Hepatocyte (in vitro differentiated cells): ENCODE results near the gene RC3H1. TPM values are rescaled to one million over a fixed set of nuclear protein-coding genes. Genes with fewer than 3 reads are reported as not detected.
"Not testable (repeated sequence)": the region's sequence is repeated elsewhere in the genome, so short reads cannot be mapped to it uniquely, and the experiment has no call there.

ENCODE experiments used
- DNase-seq: peaks from one replicate; pipeline ENCODE4 v3.0.0-alpha.2; 2016; ENCODE audit warnings: low spot score
- H2AFZ ChIP-seq: fragments of 200-600 bp; sonication (generic); 2 replicates; pipeline ENCODE4 v1.6.0; 2016; ENCODE audit warnings: antibody characterized with exemption, mild to moderate bottlenecking
- H3K27ac ChIP-seq: fragments of 200-600 bp; sonication (generic); 2 replicates; pipeline ENCODE4 v1.5.1; 2016; ENCODE audit warnings: mild to moderate bottlenecking
- H3K27me3 ChIP-seq: fragments of 200-600 bp; sonication (generic); 2 replicates; pipeline ENCODE4 v1.6.1; 2016
- H3K36me3 ChIP-seq: fragments of 200-600 bp; sonication (generic); replicated peaks from 2 replicates; pipeline ENCODE4 v1.5.1; 2016; ENCODE audit warnings: low read depth; ENCODE audit not compliant: insufficient read depth
- H3K4me1 ChIP-seq: fragments of 200-600 bp; sonication (generic); 2 replicates; pipeline ENCODE4 v1.5.1; 2016; ENCODE audit warnings: mild to moderate bottlenecking, moderate library complexity; ENCODE audit not compliant: insufficient read depth
- H3K4me2 ChIP-seq: fragments of 200-600 bp; sonication (generic); 2 replicates; pipeline ENCODE4 v1.6.0; 2016
- H3K4me3 ChIP-seq: fragments of 200-600 bp; sonication (generic); 2 replicates; pipeline ENCODE4 v1.5.1; 2016; ENCODE audit warnings: mild to moderate bottlenecking
- H3K79me2 ChIP-seq: fragments of 200-600 bp; sonication (generic); 2 replicates; pipeline ENCODE4 v1.6.0; 2017; ENCODE audit warnings: mild to moderate bottlenecking
- H3K9me2 ChIP-seq: fragments of 200-600 bp; sonication (generic); replicated peaks from 2 replicates; pipeline ENCODE4 v1.6.0; 2017; ENCODE audit warnings: mild to moderate bottlenecking; ENCODE audit not compliant: insufficient read depth
- H3K9me3 ChIP-seq: fragments of 200-600 bp; sonication (generic); 2 replicates; pipeline ENCODE4 v1.5.1; 2016; ENCODE audit warnings: low read depth, mild to moderate bottlenecking
- H4K20me1 ChIP-seq: fragments of 200-600 bp; sonication (generic); 2 replicates; pipeline ENCODE4 v1.6.0; 2016; ENCODE audit warnings: mild to moderate bottlenecking; ENCODE audit not compliant: insufficient read depth, poor library complexity, severe bottlenecking
- EZH2 ChIP-seq: fragments of 200-600 bp; sonication (generic); IDR thresholded peaks from 2 replicates; pipeline ENCODE4 v1.6.1; 2016; ENCODE audit warnings: antibody characterized with exemption, mild to moderate bottlenecking, borderline replicate concordance
- EZH2phosphoT487 ChIP-seq: fragments of 200-600 bp; sonication (generic); IDR thresholded peaks from one replicate; pipeline ENCODE4 v1.6.1; 2018; ENCODE audit warnings: antibody characterized with exemption, mild to moderate bottlenecking, low read depth, moderate library complexity; ENCODE audit not compliant: unreplicated experiment, severe bottlenecking
- WGBS: methylation state at CpG from one replicate; pipeline ENCODE4 v1.1.6; 2016; ENCODE audit warnings: low lambda C conversion rate; ENCODE audit errors: missing lambda C conversion rate; 5-methylcytosine and 5-hydroxymethylcytosine counted together
- polyA plus RNA-seq: library from polyadenylated mRNA; unstranded; fragments of >200 nt; fragmentation: Nextera tagmentation; extraction: Ambion mirVana; gene quantifications from 2 replicates; pipeline ENCODE4 v1.2.1, GENCODE V29; 2016
- total RNA-seq: library from RNA; depleted of rRNA; stranded (reverse); fragments of >200 nt; gene quantifications from 2 replicates; pipeline ENCODE4 v1.2.3, GENCODE V29; 2014
- TF ChIP-seq, protein P1 (sequence below): fragments of 200-600 bp; sonication (generic); IDR thresholded peaks from 2 replicates; pipeline ENCODE4 v1.5.1; 2016; ENCODE audit warnings: antibody characterized with exemption, mild to moderate bottlenecking; ENCODE audit not compliant: poor library complexity

The RC3H1 gene
- total and polyA plus RNA-seq, 2 experiments from 2014 or later, result 5.9 to 32.6 TPM

DNA sequence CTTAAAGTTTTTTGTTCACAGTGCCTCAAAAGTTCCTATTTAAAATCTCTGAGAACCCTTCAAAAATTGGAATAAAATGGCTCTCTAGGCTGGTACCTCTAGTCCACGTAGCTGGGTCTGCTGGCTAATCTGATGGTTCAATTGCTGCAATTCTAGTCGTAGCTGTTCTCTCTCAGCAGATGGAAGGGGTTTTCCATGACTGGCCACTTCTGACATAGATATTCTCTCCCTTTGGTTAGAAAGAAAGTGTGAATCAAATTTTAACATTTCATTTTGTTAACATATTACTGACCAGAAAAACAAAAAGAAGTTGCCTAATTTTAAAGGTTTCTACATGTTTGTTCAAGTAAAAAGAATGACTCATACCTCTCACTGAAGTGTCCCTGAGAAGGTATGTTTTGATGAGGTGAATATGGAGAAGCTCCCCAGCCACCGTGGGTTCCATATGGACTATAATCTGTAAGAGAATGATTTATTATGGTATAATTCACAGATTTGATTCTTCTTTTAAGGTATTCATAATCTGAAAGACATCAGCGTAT lies 75.7 kb downstream of the RC3H1 start:
- TF ChIP-seq EZH2 (no peak), EZH2phosphoT487 (no peak)
- TF ChIP-seq, protein P1, sequence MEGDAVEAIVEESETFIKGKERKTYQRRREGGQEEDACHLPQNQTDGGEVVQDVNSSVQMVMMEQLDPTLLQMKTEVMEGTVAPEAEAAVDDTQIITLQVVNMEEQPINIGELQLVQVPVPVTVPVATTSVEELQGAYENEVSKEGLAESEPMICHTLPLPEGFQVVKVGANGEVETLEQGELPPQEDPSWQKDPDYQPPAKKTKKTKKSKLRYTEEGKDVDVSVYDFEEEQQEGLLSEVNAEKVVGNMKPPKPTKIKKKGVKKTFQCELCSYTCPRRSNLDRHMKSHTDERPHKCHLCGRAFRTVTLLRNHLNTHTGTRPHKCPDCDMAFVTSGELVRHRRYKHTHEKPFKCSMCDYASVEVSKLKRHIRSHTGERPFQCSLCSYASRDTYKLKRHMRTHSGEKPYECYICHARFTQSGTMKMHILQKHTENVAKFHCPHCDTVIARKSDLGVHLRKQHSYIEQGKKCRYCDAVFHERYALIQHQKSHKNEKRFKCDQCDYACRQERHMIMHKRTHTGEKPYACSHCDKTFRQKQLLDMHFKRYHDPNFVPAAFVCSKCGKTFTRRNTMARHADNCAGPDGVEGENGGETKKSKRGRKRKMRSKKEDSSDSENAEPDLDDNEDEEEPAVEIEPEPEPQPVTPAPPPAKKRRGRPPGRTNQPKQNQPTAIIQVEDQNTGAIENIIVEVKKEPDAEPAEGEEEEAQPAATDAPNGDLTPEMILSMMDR, result no peak
- Histone ChIP-seq H2AFZ (no peak overlapping the region), H3K27me3 (no peaks in the 10 kb centered on the region), H3K79me2 (no peaks in the 10 kb centered on the region), H3K4me1 (no peaks in the 10 kb centered on the region), H3K4me3 (no peak overlapping the region), H3K36me3 (no peaks in the 10 kb centered on the region), H3K27ac (no peak overlapping the region), H3K9me2 (no peaks in the 10 kb centered on the region), H3K9me3 (no peaks in the 10 kb centered on the region), H3K4me2 (no peak overlapping the region), H4K20me1 (no peaks in the 10 kb centered on the region)
- 94% methylated on average over 4 of the region's 4 CpGs for WGBS
- DNase-seq, result no peak

DNA sequence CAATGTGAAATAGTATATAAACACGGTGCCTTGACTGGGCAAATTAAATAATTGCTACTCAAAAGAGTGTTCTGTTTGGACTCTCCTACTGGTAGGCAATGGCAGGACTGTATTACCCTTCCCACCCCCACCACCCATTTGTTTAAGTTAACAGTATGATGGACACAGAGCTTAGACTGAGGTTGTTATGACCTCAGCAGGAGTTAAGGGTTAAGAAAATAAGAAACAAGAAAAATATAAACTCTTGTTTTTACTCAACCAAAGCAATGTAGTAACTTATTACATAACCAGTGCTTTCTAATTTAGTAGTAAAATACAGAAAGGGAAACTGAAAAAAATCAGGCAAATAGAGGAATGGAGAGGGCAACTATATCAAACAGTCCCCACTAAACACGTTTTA lies 85.1 kb downstream of the RC3H1 start:
- no peak for DNase-seq
- Histone ChIP-seq H3K36me3 (peaks cover 6% of the 10 kb centered on the region), H4K20me1 (no peaks in the 10 kb centered on the region), H3K9me3 (no peaks in the 10 kb centered on the region), H3K4me2 (no peak overlapping the region), H2AFZ (no peak overlapping the region), H3K79me2 (no peaks in the 10 kb centered on the region), H3K27me3 (no peaks in the 10 kb centered on the region), H3K4me3 (no peak overlapping the region), H3K4me1 (no peaks in the 10 kb centered on the region), H3K9me2 (no peaks in the 10 kb centered on the region), H3K27ac (no peak overlapping the region)
- TF ChIP-seq EZH2phosphoT487 (no peak), EZH2 (no peak)
- TF ChIP-seq, protein P1, result no peak
- WGBS, result 88% methylated on average over 2 of the region's 2 CpGs

DNA sequence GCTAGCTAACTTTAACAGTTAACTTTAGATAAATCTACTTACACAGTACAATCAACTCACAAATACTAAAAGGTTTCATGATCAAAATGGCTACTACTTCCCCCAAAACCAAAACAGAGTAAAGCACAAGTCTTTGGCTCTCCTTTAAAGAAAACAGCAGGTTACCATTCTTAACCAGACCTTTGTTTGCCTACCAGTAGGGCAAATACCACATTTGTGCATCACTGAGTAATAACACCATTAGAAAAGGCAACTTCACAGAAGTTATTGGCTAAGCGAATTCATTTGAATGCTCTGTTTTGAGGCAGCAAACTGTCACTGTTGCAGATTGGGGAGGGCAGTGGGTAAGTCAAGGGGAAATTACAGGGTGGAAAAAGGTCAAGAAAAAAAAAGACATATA lies 87.7 kb downstream of the RC3H1 start:
- Histone ChIP-seq H3K4me1 (no peaks in the 10 kb centered on the region), H3K9me3 (no peaks in the 10 kb centered on the region), H3K4me3 (no peak overlapping the region), H4K20me1 (no peaks in the 10 kb centered on the region), H3K27ac (no peak overlapping the region), H3K9me2 (no peaks in the 10 kb centered on the region), H3K4me2 (no peak overlapping the region), H3K79me2 (no peaks in the 10 kb centered on the region), H3K36me3 (peaks cover 6% of the 10 kb centered on the region), H3K27me3 (no peaks in the 10 kb centered on the region), H2AFZ (no peak overlapping the region)
- 88% methylated on average over 1 of the region's 1 CpG for WGBS
- no peak for DNase-seq
- no peak for TF ChIP-seq EZH2
- TF ChIP-seq EZH2phosphoT487, result no peak
- TF ChIP-seq, protein P1, result no peak

DNA sequence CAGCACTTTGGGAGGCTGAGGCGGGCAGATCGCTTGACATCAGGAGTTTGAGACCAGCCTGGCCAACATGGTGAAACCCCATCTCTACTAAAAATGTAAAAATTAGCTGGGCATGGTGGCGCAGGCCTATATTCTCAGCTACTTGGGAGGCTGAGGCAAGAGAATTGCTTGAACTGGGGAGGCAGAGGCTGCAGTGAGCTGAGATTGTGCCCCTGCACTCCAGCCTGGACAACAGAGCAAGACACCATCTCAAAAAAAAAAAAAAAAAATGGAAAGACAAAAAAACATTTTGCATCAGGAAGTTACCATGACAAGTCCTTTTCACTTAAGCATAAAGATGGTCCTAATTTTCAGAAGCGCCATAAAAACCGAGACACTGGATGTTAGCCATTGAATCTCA lies 91.6 kb downstream of the RC3H1 start:
- H3K9me3 ChIP-seq, H3K9me2 ChIP-seq, DNase-seq, H3K4me3 ChIP-seq, H2AFZ ChIP-seq, H3K36me3 ChIP-seq, H4K20me1 ChIP-seq, H3K27ac ChIP-seq, H3K4me1 ChIP-seq, H3K4me2 ChIP-seq, H3K79me2 ChIP-seq, H3K27me3 ChIP-seq: not testable (repeated sequence)
- 97% methylated on average over 5 of the region's 5 CpGs for WGBS
